ENCODE results near the gene ZNF425. TPM values are rescaled to one million over a fixed set of nuclear protein-coding genes. Genes with fewer than 3 reads are reported as not detected.
A peak's percentile ranks its signal among the peaks of the same experiment; 100 is the strongest.

Gene ZNF425
- total and polyA plus RNA-seq, 9 donors, result 1.4 to 9.0 (median 3.8) TPM

GRCh38 chr7:149133028-149133710 is 7.0 kb upstream of the ZNF425 start:
- H3K4me1 ChIP-seq (ENCODE audit: insufficient read depth), result no peaks in the 10 kb centered on the region
- TF ChIP-seq EP300 (IDR thresholded peaks at IDR 0.05) (no peak), CTCF (IDR thresholded peaks at IDR 0.05) (no peak), POLR2A (IDR thresholded peaks at IDR 0.05) (no peak)
- H3K9me3 ChIP-seq, result no peaks in the 10 kb centered on the region
- no peak overlapping the region for H3K27ac ChIP-seq
- H3K4me3 ChIP-seq, result no peak overlapping the region
- H3K27me3 ChIP-seq, result no peaks in the 10 kb centered on the region
- WGBS, 3 donors, result 93 to 97% (median 97%) methylated on average over 2 of the region's 2 CpGs
- intact Hi-C loops (cut with DNase I), result no loop called here
- DNase-seq, result no peak
- no peaks in the 10 kb centered on the region for H3K36me3 ChIP-seq

GRCh38 chr7:149130572-149131198 is 4.6 kb upstream of the ZNF425 start:
- WGBS, 3 donors, result 94 to 97% (median 95%) methylated on average over 5 of the region's 5 CpGs
- Histone ChIP-seq H3K4me3 (no peak overlapping the region), H3K4me1 (ENCODE audit: insufficient read depth) (peaks cover 2% of the 10 kb centered on the region), H3K36me3 (no peaks in the 10 kb centered on the region), H3K9me3 (no peaks in the 10 kb centered on the region), H3K27ac (no peak overlapping the region), H3K27me3 (no peaks in the 10 kb centered on the region)
- TF ChIP-seq EP300 (IDR thresholded peaks at IDR 0.05) (no peak), POLR2A (IDR thresholded peaks at IDR 0.05) (no peak), CTCF (IDR thresholded peaks at IDR 0.05) (no peak)
- no peak for DNase-seq
- intact Hi-C loops (cut with DNase I), result no loop called here

- Histone ChIP-seq H3K9me3 (no peaks in the 10 kb centered on the region), H3K27ac (peak overlapping the region; percentile 47 to 88), H3K4me3 (peak overlapping the region; percentile 72), H3K4me1 (ENCODE audit: insufficient read depth) (peaks cover 2% of the 10 kb centered on the region), H3K27me3 (no peaks in the 10 kb centered on the region), H3K36me3 (no peaks in the 10 kb centered on the region)
- intact Hi-C loops (cut with DNase I), result loop anchor here in 1 of 4 donors (2.0 kb wide), 1 partner anchor 36 kb away; the partner anchor contains the start of gene ZNF786
- TF ChIP-seq CTCF (IDR thresholded peaks at IDR 0.05), result no peak
- no peak for TF ChIP-seq EP300 (IDR thresholded peaks at IDR 0.05)
- TF ChIP-seq POLR2A (IDR thresholded peaks at IDR 0.05), result no peak
- 0 to 1% (median 0%) methylated on average over 35 to 48 of the region's 48 CpGs for WGBS, 3 donors
- peak; percentile 51 to 75 (median 65) for DNase-seq
Observed at GRCh38 chr7:149126662-149127266, 640 bp upstream of the ZNF425 start.

GRCh38 chr7:149125189-149125862 is 798 bp downstream of the ZNF425 start:
- 2 to 3% (median 3%) methylated on average over 21 of the region's 21 CpGs for WGBS, 3 donors
- Histone ChIP-seq H3K4me3 (peak overlapping the region; percentile 72), H3K36me3 (no peaks in the 10 kb centered on the region), H3K9me3 (no peaks in the 10 kb centered on the region), H3K27me3 (no peaks in the 10 kb centered on the region), H3K4me1 (ENCODE audit: insufficient read depth) (peaks cover 2% of the 10 kb centered on the region), H3K27ac (peak overlapping the region; percentile 66 to 88)
- DNase-seq, result no peak
- no peak for TF ChIP-seq POLR2A (IDR thresholded peaks at IDR 0.05)
- TF ChIP-seq CTCF (IDR thresholded peaks at IDR 0.05), result no peak
- no peak for TF ChIP-seq EP300 (IDR thresholded peaks at IDR 0.05)
- intact Hi-C loops (cut with DNase I), result no loop called here
